Breast epithelium (tissue), 4 donors: ENCODE results near the gene LAYN. TPM values are rescaled to one million over a fixed set of nuclear protein-coding genes. Genes with fewer than 3 reads are reported as not detected.
A peak's percentile ranks its signal among the peaks of the same experiment; 100 is the strongest.

Source experiments
- DNase-seq, 2 donors: peaks; one replicate each; pipeline ENCODE4 v3.0.0-alpha.2; 2019; ENCODE audit warnings: low spot score in 2 of 2
- H3K27ac ChIP-seq, 2 donors: fragments of 200-600 bp; sonication (generic) in 1 of 2; one replicate each; pipeline ENCODE4 v1.5.1; 2016 to 2019; ENCODE audit warnings: mild to moderate bottlenecking in 1 of 2
- H3K27me3 ChIP-seq, 2 donors: fragments of 200-600 bp; sonication (generic) in 1 of 2; one replicate each; pipeline versions ENCODE4 v1.5.1 to v1.6.0; 2017 to 2019; ENCODE audit warnings: control low read depth in 1 of 2, mild to moderate bottlenecking in 1 of 2
- H3K36me3 ChIP-seq: fragments of 200-600 bp; one replicate; pipeline ENCODE4 v1.5.1; 2019
- H3K4me1 ChIP-seq, 2 donors: fragments of 200-600 bp; sonication (generic); one replicate each; pipeline ENCODE4 v1.5.1; 2016 to 2019; ENCODE audit warnings: control low read depth in 1 of 2
- H3K4me3 ChIP-seq, 3 donors: fragments of 200-600 bp; sonication (generic); 1 replicate in 2 of 3; 2 replicates in 1 of 3; pipeline ENCODE4 v1.5.1; 2016 to 2019; ENCODE audit warnings: mild to moderate bottlenecking in 3 of 3, moderate library complexity in 2 of 3
- H3K9me3 ChIP-seq, 2 donors: fragments of 200-600 bp; sonication (generic) in 1 of 2; one replicate each; pipeline ENCODE4 v1.5.1; 2016 to 2019; ENCODE audit warnings: control low read depth in 1 of 2
- POLR2A ChIP-seq: fragments of 450-650 bp; IDR thresholded peaks from one replicate; pipeline ENCODE4 v1.6.1; 2016; ENCODE audit warnings: antibody characterized with exemption, mild to moderate bottlenecking, moderate library complexity
- POLR2AphosphoS5 ChIP-seq, 3 donors: sonication (generic); formaldehyde crosslinking; IDR thresholded peaks; one replicate each; pipeline ENCODE4 v1.6.1; 2017; ENCODE audit warnings: antibody characterized with exemption in 3 of 3
- intact Hi-C: fragments of 100-400 bp; cut with DNase I; formaldehyde crosslinking; loops from one replicate; pipeline ENCODE4 v1.15.1; 2023; ENCODE audit warnings: low total_unique reads
- total RNA-seq, 3 donors: library from RNA; depleted of rRNA; stranded (reverse); fragments of >200 nt; gene quantifications; one replicate each; pipeline ENCODE4 v1.1.0, GENCODE V29; 2016
- TF ChIP-seq, protein P1 (sequence below), 3 donors: fragments of 450-650 bp; IDR thresholded peaks; one replicate each; pipeline ENCODE4 v1.5.1; 2016 to 2017; ENCODE audit warnings: antibody characterized with exemption in 3 of 3, mild to moderate bottlenecking in 3 of 3, moderate library complexity in 3 of 3

Gene LAYN
- total RNA-seq, 3 donors from 2014 or later, result 2.1 to 21.3 (median 19.9) TPM

DNA sequence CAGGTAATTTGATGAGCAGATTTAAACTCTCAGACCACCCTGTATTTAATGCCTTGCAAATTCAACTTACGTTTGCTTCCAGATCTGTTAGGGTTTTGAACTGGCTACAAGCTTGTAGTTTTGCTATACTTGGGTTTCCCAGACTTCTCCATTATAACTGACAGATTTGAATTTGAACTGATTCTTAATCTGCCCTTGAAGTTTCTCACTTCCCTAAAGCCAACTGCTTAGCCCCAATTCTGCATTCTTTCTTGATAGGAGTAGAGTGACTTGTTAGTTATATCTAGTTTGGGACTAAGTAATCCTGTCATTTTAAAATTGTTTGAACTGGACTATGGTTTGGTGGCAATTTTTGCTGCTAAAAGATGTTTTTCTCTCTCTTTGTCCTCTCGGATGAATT lies 9.7 kb downstream of the LAYN start:
- DNase-seq, result no peak
- Histone ChIP-seq H3K4me1 (no peaks in the 10 kb centered on the region), H3K27ac (no peak overlapping the region), H3K9me3 (no peaks in the 10 kb centered on the region), H3K27me3 (no peaks in the 10 kb centered on the region), H3K4me3 (no peak overlapping the region), H3K36me3 (no peaks in the 10 kb centered on the region)
- TF ChIP-seq POLR2A, result no peak
- TF ChIP-seq, protein P1, sequence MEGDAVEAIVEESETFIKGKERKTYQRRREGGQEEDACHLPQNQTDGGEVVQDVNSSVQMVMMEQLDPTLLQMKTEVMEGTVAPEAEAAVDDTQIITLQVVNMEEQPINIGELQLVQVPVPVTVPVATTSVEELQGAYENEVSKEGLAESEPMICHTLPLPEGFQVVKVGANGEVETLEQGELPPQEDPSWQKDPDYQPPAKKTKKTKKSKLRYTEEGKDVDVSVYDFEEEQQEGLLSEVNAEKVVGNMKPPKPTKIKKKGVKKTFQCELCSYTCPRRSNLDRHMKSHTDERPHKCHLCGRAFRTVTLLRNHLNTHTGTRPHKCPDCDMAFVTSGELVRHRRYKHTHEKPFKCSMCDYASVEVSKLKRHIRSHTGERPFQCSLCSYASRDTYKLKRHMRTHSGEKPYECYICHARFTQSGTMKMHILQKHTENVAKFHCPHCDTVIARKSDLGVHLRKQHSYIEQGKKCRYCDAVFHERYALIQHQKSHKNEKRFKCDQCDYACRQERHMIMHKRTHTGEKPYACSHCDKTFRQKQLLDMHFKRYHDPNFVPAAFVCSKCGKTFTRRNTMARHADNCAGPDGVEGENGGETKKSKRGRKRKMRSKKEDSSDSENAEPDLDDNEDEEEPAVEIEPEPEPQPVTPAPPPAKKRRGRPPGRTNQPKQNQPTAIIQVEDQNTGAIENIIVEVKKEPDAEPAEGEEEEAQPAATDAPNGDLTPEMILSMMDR (IDR thresholded peaks at IDR 0.05), result no peak
- no peak for TF ChIP-seq POLR2AphosphoS5 (IDR thresholded peaks at IDR 0.05)
- intact Hi-C loops, result no loop called here

DNA sequence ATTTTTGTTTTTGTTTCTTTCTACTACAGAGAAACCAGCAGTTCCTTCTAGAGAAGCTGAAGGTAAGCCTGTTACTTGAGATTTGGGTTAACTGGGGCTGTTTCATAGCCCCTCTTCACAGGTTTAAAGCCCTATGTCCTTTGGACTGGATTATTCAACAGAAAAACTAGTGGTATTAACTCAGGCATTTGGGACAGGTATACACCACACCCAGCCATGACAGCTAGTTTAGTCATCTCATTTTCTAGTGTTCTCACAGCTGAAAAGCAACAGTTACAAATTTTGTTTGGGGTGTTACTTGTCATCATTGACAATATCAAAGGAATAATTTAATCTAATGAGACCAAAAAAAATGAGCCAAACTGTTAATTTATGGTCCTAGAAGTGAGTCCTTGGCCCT lies 14.0 kb downstream of the LAYN start:
- TF ChIP-seq POLR2A (no peak), POLR2AphosphoS5 (IDR thresholded peaks at IDR 0.05) (no peak)
- TF ChIP-seq, protein P1 (IDR thresholded peaks at IDR 0.05), result no peak
- no peak overlapping the region for H3K27ac ChIP-seq
- no peaks in the 10 kb centered on the region for H3K27me3 ChIP-seq
- DNase-seq, result no peak
- intact Hi-C loops, result no loop called here
- no peak overlapping the region for H3K4me3 ChIP-seq
- no peaks in the 10 kb centered on the region for H3K36me3 ChIP-seq
- no peaks in the 10 kb centered on the region for H3K9me3 ChIP-seq
- H3K4me1 ChIP-seq, result no peaks in the 10 kb centered on the region

DNA sequence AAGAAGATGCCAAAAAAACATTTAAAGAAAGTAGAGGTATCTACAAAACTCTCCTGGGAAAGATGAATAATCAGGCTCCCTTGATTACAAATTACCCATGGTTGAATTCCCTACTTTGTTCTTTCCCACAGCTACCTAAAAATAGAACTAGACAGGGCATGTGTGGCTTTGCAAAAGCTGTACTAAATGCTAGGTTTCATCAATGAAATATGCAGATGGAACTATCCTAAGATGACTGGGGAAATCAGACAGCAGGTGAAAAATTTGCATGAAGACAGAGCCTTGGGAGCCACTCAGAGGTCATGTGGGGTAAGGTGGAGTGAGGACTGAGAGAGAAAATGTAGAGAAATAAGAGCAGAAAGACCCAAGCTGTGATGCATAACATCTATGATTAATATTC lies 14.7 kb downstream of the LAYN start:
- intact Hi-C loops, result no loop called here
- TF ChIP-seq POLR2AphosphoS5 (IDR thresholded peaks at IDR 0.05) (no peak), POLR2A (no peak)
- TF ChIP-seq, protein P1 (IDR thresholded peaks at IDR 0.05), result no peak
- H3K9me3 ChIP-seq, result no peaks in the 10 kb centered on the region
- H3K36me3 ChIP-seq, result no peaks in the 10 kb centered on the region
- DNase-seq, result no peak
- H3K4me1 ChIP-seq, result no peaks in the 10 kb centered on the region
- no peak overlapping the region for H3K4me3 ChIP-seq
- no peak overlapping the region for H3K27ac ChIP-seq
- no peaks in the 10 kb centered on the region for H3K27me3 ChIP-seq

DNA sequence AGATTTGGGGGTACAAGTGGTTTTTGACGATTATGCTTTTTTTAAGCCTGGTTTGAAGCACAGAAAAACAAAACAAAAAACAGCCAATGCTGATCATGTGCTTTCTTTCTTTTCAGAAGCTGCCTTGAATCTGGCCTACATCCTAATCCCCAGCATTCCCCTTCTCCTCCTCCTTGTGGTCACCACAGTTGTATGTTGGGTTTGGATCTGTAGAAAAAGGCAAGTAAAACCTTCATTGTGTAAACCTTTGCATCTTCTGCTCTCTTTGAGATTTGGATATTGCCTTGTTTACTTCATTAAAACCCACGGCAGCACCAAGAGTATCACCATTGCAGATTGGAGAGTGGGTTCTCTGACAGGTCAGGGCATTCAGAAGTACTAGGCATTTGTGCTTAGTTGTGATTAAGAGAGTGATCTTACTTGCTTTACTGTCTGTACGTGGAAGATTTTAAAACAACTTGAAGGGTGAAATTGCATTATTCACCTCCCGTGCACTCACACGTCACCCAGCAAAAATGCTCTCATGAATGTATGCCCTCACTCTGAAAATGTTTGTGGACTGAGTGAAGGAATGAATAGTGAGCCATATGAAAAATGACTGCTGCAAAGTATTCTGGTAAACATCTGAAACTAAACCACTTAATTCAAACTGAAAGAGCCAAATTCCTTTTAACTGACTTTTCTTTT lies 17.0 kb downstream of the LAYN start:
- TF ChIP-seq POLR2AphosphoS5 (IDR thresholded peaks at IDR 0.05), result no peak
- TF ChIP-seq, protein P1 (IDR thresholded peaks at IDR 0.05), result no peak
- no peak for TF ChIP-seq POLR2A
- intact Hi-C loops, result no loop called here
- no peaks in the 10 kb centered on the region for H3K9me3 ChIP-seq
- H3K4me1 ChIP-seq, result no peaks in the 10 kb centered on the region
- H3K27ac ChIP-seq, result peak overlapping the region in 1 of 2 donors; percentile 44
- no peak overlapping the region for H3K4me3 ChIP-seq
- DNase-seq, result no peak
- H3K36me3 ChIP-seq, result no peaks in the 10 kb centered on the region
- H3K27me3 ChIP-seq, result no peaks in the 10 kb centered on the region

DNA sequence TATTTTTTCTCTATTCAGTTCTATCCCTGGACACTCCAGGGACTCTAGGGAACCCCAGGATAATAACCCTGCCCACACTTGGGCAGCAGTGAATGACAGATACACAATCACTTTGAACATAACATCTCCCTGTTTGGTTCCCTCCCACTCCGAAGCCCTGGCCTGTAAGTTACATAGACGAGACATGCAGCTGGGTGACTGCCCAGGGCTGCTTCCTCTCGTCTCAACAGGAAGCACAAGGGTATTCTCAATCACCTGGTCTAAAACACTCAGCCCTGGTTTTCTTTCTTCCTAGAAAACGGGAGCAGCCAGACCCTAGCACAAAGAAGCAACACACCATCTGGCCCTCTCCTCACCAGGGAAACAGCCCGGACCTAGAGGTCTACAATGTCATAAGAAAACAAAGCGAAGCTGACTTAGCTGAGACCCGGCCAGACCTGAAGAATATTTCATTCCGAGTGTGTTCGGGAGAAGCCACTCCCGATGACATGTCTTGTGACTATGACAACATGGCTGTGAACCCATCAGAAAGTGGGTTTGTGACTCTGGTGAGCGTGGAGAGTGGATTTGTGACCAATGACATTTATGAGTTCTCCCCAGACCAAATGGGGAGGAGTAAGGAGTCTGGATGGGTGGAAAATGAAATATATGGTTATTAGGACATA lies 19.4 kb downstream of the LAYN start:
- Histone ChIP-seq H3K36me3 (no peaks in the 10 kb centered on the region), H3K27ac (no peak overlapping the region), H3K4me1 (no peaks in the 10 kb centered on the region), H3K27me3 (no peaks in the 10 kb centered on the region), H3K4me3 (no peak overlapping the region), H3K9me3 (no peaks in the 10 kb centered on the region)
- intact Hi-C loops, result no loop called here
- DNase-seq, result no peak
- no peak for TF ChIP-seq POLR2AphosphoS5 (IDR thresholded peaks at IDR 0.05)
